Measurements from ENCODE around the gene PCAT6.
"Not testable (repeated sequence)": the region's sequence is repeated elsewhere in the genome, so short reads cannot be mapped to it uniquely, and the experiment has no call there.

Gene PCAT6

GRCh38 chr1:202810615-202811295 is at the start of gene PCAT6:
Gene PCAT6 (plus strand): TSS chr1:202810954.
- DNase-seq (ENCODE audit: low spot score), result peak; percentile 90

GRCh38 chr1:202762019-202762418 is 48.7 kb upstream of the PCAT6 start:
- DNase-seq (ENCODE audit: low spot score), result no peak

- DNase-seq (ENCODE audit: low spot score), result no peak
Measured at GRCh38 chr1:202765721-202766120, 45.0 kb upstream of the PCAT6 start.

GRCh38 chr1:202770135-202770534 is 40.6 kb upstream of the PCAT6 start:
- no peak for DNase-seq (ENCODE audit: low spot score)

GRCh38 chr1:202781180-202781579 is 29.6 kb upstream of the PCAT6 start:
- DNase-seq (ENCODE audit: low spot score), result no peak

GRCh38 chr1:202786804-202787203 is 23.9 kb upstream of the PCAT6 start:
- no peak for DNase-seq (ENCODE audit: low spot score)

GRCh38 chr1:202788800-202789199 is 22.0 kb upstream of the PCAT6 start:
- no peak for DNase-seq (ENCODE audit: low spot score)

- DNase-seq (ENCODE audit: low spot score), result no peak
Measured at GRCh38 chr1:202791077-202791747, 19.5 kb upstream of the PCAT6 start.

- no peak for DNase-seq (ENCODE audit: low spot score)
Measured at GRCh38 chr1:202794051-202794740, 16.6 kb upstream of the PCAT6 start.

- DNase-seq (ENCODE audit: low spot score), result not testable (repeated sequence)
Measured at GRCh38 chr1:202794931-202795330, 15.8 kb upstream of the PCAT6 start.

GRCh38 chr1:202796670-202797069 is 14.1 kb upstream of the PCAT6 start:
- no peak for DNase-seq (ENCODE audit: low spot score)

GRCh38 chr1:202798260-202798659 is 12.5 kb upstream of the PCAT6 start:
- DNase-seq (ENCODE audit: low spot score), result no peak

- no peak for DNase-seq (ENCODE audit: low spot score)
Measured at GRCh38 chr1:202798792-202799331, 11.9 kb upstream of the PCAT6 start.

GRCh38 chr1:202800742-202801141 is 10.0 kb upstream of the PCAT6 start:
- no peak for DNase-seq (ENCODE audit: low spot score)

- DNase-seq (ENCODE audit: low spot score), result no peak
Measured at GRCh38 chr1:202801175-202801574, 9.6 kb upstream of the PCAT6 start.

GRCh38 chr1:202802034-202802433 is 8.7 kb upstream of the PCAT6 start:
- DNase-seq (ENCODE audit: low spot score), result no peak

- DNase-seq (ENCODE audit: low spot score), result no peak
Measured at GRCh38 chr1:202802998-202803932, 7.5 kb upstream of the PCAT6 start.

GRCh38 chr1:202804126-202804525 is 6.6 kb upstream of the PCAT6 start:
- DNase-seq (ENCODE audit: low spot score), result no peak

GRCh38 chr1:202805886-202806844 is 4.6 kb upstream of the PCAT6 start:
- peak; percentile 38 for DNase-seq (ENCODE audit: low spot score)

- no peak for DNase-seq (ENCODE audit: low spot score)
Measured at GRCh38 chr1:202806845-202807450, 3.8 kb upstream of the PCAT6 start.
